ENCODE data around the gene TNS3.

DNA sequence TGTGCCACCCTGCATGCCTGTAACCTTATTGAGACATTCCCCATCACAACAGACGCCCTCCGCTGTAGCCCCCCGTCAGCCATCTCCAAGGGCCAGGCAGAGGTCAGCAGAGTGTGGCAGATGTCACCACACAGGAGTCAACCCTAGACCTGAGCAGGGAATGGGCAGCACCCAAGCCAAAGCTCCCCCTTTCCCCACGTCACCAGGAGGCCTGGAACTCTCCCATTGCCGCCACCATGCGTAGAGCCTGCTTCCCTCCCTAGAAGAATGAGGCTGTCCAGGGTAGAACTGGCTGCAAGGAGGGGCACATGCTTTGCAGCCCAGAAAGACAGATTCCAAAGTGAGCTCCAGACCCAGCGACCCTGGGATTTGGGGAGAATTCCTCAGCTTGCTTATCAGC is 342.9 kb downstream of the TNS3 start:
- TF ChIP-seq SPI1 (IDR thresholded peaks at IDR 0.05; ENCODE audit: borderline replicate concordance, low read depth): no peak
- TF ChIP-seq, protein P1, sequence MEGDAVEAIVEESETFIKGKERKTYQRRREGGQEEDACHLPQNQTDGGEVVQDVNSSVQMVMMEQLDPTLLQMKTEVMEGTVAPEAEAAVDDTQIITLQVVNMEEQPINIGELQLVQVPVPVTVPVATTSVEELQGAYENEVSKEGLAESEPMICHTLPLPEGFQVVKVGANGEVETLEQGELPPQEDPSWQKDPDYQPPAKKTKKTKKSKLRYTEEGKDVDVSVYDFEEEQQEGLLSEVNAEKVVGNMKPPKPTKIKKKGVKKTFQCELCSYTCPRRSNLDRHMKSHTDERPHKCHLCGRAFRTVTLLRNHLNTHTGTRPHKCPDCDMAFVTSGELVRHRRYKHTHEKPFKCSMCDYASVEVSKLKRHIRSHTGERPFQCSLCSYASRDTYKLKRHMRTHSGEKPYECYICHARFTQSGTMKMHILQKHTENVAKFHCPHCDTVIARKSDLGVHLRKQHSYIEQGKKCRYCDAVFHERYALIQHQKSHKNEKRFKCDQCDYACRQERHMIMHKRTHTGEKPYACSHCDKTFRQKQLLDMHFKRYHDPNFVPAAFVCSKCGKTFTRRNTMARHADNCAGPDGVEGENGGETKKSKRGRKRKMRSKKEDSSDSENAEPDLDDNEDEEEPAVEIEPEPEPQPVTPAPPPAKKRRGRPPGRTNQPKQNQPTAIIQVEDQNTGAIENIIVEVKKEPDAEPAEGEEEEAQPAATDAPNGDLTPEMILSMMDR (IDR thresholded peaks at IDR 0.05; ENCODE audit: insufficient read depth, low read length): no peak
- no peak for TF ChIP-seq POLR2AphosphoS5 (IDR thresholded peaks at IDR 0.05; ENCODE audit: low read depth)
- TF ChIP-seq GABPA (IDR thresholded peaks at IDR 0.05; ENCODE audit: low read depth): no peak
- TF ChIP-seq, protein P2, sequence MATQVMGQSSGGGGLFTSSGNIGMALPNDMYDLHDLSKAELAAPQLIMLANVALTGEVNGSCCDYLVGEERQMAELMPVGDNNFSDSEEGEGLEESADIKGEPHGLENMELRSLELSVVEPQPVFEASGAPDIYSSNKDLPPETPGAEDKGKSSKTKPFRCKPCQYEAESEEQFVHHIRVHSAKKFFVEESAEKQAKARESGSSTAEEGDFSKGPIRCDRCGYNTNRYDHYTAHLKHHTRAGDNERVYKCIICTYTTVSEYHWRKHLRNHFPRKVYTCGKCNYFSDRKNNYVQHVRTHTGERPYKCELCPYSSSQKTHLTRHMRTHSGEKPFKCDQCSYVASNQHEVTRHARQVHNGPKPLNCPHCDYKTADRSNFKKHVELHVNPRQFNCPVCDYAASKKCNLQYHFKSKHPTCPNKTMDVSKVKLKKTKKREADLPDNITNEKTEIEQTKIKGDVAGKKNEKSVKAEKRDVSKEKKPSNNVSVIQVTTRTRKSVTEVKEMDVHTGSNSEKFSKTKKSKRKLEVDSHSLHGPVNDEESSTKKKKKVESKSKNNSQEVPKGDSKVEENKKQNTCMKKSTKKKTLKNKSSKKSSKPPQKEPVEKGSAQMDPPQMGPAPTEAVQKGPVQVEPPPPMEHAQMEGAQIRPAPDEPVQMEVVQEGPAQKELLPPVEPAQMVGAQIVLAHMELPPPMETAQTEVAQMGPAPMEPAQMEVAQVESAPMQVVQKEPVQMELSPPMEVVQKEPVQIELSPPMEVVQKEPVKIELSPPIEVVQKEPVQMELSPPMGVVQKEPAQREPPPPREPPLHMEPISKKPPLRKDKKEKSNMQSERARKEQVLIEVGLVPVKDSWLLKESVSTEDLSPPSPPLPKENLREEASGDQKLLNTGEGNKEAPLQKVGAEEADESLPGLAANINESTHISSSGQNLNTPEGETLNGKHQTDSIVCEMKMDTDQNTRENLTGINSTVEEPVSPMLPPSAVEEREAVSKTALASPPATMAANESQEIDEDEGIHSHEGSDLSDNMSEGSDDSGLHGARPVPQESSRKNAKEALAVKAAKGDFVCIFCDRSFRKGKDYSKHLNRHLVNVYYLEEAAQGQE (IDR thresholded peaks at IDR 0.05; ENCODE audit: insufficient replicate concordance, low read depth): no peak

Measured in HL-60 (cell line).